Activated T-cell treated with anti-CD3 and anti-CD28 coated beads, Interleukin-2, amount 50 U/mL, for 1 hour (primary cell): ENCODE measurements around the gene PACS2.
"Not testable (repeated sequence)": the region's sequence is repeated elsewhere in the genome, so short reads cannot be mapped to it uniquely, and the experiment has no call there.

Experiments used
- DNase-seq: peaks from one replicate; pipeline ENCODE4 v3.0.0-alpha.2; 2020

PACS2 gene

DNA sequence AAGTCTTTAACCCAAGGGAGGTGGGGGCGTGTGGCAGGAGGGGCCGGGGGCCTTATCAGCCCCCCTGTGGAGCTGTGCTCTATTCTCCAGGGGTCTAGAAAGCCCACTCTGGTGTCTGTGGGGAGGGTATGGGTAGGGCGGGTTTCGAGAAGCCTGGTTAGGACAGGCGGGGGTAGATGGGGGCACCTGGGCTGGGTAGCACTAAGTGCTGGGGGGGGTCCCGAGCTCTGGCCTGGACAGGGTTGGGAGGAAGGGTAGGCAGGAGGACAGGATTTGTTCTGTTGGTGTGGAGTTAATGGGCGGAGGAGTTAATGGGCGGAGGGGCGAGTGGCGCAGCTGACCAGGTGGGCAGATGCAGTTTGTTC is 2.0 kb downstream of the PACS2 start:
- DNase-seq = no peak

DNA sequence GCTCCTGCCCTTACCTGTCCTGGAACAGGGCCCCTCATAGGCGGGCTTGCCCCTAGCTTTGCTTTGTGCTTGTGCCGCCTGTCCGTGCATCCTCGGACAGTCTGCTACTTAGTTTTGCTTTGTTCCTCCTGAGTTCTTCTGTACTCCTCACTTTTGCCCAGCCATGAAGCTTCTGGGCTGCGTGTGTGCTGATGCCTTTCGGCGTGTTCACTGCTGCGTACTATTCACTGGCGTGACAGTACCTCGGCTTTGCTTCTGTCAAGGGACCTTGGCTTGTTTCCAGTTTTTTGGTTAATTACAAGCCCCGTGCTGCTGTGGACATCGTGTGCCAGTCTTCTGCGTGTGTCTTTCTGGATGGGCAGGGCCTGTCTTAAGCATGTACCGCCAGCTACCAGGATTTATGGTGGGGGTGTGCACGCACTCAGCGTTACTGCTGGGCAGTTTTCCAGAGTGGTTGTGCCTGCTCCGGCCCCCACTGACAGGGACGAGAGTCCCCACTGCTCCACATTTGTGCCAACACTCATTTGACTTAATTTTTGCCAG is 2.5 kb downstream of the PACS2 start:
- DNase-seq = no peak

DNA sequence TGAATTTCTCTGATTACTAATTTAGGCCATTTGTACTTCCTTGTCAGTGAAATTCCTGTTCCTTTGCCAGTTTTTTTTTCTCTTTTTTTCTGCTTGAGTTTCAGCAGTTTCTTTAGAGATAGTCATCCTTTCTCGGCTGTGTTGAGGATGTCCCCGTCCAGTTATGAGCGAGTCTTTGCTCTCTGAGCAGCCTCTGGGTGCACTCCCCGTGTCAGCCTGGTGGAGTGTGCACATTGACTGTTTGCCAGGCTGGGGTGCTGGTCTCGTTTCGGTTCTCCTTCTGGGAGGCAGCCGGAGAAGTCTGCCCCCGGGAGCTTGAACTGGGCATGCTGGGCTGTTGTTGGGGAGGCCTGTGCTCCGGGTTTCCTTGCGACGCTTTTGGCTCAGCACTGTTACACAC is 3.0 kb downstream of the PACS2 start:
- DNase-seq = no peak

DNA sequence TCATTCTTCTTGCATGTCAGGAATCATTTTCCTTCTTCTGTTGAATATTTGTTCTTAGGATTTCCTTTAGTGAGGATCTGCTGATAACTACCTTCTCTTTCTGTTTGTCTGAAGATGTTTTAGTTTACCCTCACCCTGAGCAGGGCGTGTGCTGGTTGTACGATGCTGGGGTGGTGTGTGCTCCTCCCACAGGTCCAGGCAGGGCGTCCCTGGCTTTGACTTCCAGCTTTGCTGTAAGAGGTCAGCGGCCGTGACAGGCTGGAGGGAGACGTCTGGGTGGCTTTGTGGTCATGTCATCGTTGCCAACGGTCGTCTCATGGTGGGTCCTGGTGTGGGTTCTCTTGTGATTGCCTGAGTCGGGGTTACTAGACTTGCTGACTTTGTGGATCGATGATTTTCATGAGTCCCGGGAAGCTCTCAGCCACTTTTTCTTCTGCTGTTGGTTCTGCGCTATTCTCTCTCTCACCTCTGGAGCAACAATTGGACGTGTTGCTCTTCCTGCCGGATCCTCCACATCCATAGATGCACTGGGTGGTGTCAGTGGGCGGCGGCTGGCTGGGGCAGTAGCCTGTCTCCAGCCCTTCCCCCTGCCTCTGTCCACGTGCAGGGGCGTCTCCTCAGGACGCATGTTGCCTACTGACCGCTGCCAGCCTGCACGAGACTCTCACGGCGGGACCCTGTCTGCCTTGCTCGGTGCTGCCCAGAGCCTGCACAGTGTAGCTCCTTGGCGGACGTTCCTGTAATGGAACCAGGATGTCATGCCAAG is 8.4 kb downstream of the PACS2 start:
- DNase-seq = no peak

GRCh38 chr14:105323663-105324062 is 9.1 kb downstream of the PACS2 start:
- no peak for DNase-seq

GRCh38 chr14:105324080-105324778 is 9.7 kb downstream of the PACS2 start:
- DNase-seq = no peak

- DNase-seq = no peak
Measured at GRCh38 chr14:105324871-105325270, 10.3 kb downstream of the PACS2 start.

DNA sequence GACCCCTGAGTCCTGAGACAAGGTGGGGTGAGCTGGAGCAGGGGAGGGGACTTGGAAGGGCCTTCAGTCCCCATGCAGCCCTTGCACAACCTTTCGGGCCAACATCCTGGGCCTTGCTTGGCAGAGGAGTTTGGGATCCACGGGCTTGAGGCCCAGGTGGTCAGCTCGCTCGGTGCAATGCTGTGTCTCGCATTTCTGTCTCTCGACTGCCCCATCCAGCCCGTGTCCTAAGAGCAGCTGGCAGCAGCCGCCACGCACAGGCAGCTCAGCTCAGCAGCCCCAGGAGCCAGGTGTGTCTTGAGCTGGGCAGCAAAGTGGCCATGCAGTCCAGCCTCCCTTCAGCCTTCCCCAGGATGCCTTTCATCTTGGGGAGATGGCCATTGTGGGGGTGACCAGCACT is 10.8 kb downstream of the PACS2 start:
- no peak for DNase-seq

DNA sequence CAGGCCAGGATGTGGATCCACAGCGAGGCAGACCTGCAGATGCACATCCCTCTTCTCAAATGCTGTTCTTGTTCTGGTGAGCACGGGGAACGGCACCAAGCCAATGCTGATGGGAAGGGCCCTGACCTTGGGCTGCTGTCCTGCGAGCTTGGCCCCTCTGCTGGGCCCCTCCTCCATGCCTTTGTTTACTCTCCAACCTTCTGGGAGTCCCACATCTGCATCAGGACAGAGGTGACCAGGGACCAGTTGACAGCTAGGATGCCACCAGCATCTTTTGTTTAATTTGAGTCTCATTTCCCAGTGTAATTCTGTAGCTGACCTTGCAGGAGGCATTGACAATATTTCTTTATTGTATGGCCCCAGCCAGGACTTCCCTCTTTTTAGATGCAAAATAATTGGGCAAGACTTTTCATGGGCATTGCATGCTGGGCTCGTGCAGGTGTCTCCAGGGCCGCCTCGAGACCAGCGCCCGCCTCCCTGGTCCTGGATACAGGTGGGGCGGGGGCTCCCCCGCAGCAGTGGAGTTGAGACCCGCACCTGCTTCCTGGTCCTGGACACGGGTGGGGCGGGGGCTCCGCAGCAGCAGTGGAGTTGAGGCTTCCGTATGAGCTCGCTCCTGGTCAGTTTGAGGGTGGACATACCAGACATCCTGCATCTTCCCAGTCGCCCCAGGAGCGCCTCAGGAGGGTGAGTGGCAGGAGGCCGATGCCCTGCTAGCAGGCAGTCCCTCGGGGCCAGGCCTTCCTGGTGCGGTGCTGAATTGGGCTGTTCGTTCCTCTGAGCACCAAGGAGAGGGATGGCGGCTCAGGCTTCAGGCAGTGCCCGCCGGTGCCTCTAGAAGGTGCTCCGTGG is 11.4 kb downstream of the PACS2 start:
- no peak for DNase-seq

DNA sequence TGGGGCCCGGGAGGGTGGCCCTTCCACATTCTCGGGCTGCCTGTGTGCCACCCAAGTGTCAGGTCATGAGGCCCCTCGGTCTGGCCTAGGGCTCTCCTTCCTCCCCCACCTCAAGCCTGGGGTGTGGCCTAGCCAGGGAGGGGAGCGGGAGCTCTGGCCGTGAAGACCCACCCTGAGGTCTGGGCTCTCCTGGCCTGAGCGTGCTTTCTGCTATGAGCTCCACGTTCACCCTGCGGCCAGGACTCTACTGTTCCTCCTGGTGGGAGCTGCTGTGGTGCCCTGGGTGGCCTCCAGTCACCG is 12.0 kb downstream of the PACS2 start:
- DNase-seq = no peak

GRCh38 chr14:105326891-105327694 is 12.5 kb downstream of the PACS2 start:
- no peak for DNase-seq

- not testable (repeated sequence) for DNase-seq
Measured at GRCh38 chr14:105327695-105328045, 13.1 kb downstream of the PACS2 start.

DNA sequence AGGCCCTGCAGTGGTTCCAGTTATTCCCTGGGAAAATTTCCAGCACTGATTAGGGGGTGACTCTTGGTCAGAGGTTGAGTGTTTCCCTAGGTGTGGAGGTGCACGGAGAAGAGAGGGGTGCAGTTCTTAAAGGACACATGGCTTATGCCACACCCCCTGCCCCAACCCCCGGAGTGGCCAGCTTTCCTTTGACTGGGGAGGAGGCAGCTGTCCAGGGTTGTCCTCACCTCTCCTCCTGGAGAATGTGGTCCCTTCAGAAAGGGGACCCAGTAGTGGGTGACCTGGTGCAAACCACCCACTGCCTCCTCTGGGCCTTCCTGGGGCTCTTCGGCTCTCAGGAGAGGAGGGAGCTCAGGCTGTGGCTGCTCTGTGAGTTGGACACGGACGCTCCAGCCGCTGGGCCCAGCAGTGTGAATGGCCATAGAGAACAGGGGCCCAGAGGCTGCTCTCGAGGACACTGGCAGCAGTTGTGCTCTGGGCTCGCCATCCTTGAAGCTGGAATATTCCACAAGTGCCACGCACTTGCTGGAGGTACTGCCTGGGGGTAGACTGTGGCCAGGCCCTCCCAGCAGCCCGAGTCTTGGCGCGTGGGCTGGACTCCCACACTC is 13.6 kb downstream of the PACS2 start:
- no peak for DNase-seq

GRCh38 chr14:105328678-105329390 is 14.3 kb downstream of the PACS2 start:
- no peak for DNase-seq

GRCh38 chr14:105329411-105330150 is 15.0 kb downstream of the PACS2 start:
- DNase-seq = no peak

GRCh38 chr14:105330491-105330895 is 15.9 kb downstream of the PACS2 start:
- DNase-seq = no peak

DNA sequence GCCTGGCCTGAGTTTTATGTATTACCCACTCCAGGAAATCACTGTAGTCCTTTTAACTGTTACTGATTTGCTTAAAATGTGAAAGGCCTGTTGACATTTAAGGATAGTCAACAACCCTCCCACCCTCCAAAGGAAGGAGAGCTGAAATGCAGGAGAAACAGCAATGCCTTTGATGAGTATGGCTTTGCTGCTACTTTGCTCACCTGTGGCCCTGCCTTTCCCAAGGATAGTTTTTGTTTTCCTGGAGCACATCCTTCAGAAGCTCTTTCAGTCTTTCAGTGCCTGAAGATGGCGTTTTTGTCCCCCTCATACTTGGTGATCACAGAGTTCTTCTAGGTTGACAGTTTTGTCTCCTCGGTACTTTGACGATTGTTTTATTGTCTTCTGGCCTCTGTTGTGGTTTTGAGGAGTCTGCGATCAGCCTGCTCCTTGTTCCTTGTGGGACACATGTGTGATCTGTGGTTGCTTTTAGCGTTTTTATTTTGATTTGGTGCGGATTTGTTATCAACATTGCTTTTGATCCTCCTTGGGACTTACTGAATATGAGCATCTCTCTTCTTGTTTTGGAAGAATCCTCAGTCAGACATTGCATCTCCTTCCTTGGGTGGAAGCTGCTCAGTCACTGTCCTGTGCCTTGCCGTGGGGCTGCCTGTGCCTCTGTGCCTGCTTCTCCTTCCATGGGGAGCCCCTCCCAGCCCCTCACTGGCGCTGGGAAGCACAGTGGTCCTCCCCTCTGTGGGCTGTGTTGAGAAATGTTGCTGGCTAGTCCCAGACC is 17.2 kb downstream of the PACS2 start:
- no peak for DNase-seq

GRCh38 chr14:105332350-105332874 is 17.9 kb downstream of the PACS2 start:
- no peak for DNase-seq

GRCh38 chr14:105333020-105333490 is 18.5 kb downstream of the PACS2 start:
- no peak for DNase-seq
